ENCODE measurements around the gene LRBA. TPM values are rescaled to one million over a fixed set of nuclear protein-coding genes. Genes with fewer than 3 reads are reported as not detected.

LRBA gene
- total RNA-seq, 1 experiment from 2014 or later, result 69.1 TPM

DNA sequence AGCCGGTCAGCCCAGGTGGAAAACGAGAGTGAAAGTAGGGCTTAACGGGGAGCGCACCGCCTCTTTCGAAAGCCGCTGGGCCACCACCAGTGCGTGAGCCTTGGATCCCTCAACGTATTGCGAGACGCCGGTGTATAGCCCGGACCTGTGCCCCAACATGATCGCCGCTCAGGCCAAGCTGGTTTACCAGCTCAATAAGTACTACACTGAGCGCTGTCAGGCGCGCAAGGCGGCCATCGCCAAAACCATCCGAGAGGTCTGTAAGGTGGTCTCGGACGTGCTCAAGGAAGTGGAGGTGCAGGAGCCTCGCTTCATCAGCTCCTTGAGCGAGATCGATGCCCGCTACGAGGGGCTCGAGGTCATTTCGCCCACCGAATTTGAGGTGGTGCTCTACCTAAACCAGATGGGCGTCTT lies 432.2 kb downstream of the LRBA start:
- ChIA-PET POLR2A (no interaction called here), CTCF (no interaction called here)
- DNase-seq (ENCODE audit: low spot score) (peak; percentile 51), ATAC-seq (peak; percentile 17)
- Mint-ChIP-seq H3K4me3 (peak overlapping the region; percentile 86), H3K4me1 (peaks cover 60% of the 10 kb centered on the region), H3K27ac (no peak overlapping the region), H3K36me3 (no peaks in the 10 kb centered on the region), H3K27me3 (ENCODE audit: low read depth) (peaks cover 80% of the 10 kb centered on the region), H3K9me3 (no peaks in the 10 kb centered on the region)
- TF ChIP-seq HMGXB4 (CRISPR knock-in tag; IDR thresholded peaks at IDR 0.05), result no peak
- peak; percentile 10; the same call in 1 of the 2 replicates for TF ChIP-seq FOXP1 (CRISPR knock-in tag; IDR thresholded peaks at IDR 0.05; ENCODE audit: borderline replicate concordance)
- TF ChIP-seq MYBL2 (CRISPR knock-in tag; IDR thresholded peaks at IDR 0.05), result 0 out of 2 replicates have a peak, but pooled peaks have one; percentile 1

GRCh38 chr4:150582146-150582872 lies 432.8 kb downstream of the LRBA start, which contains the start of gene MAB21L2:
Gene MAB21L2 (plus strand): TSS chr4:150582151. CDS start chr4:150583030, 879 bp downstream.
- H3K9me3 Mint-ChIP-seq, result no peaks in the 10 kb centered on the region
- peak within 1 kb of the TSS; percentile 86 for H3K4me3 Mint-ChIP-seq
- no peak for DNase-seq (ENCODE audit: low spot score)
- H3K27ac Mint-ChIP-seq, result no peak within 1 kb of the TSS
- TF ChIP-seq STAT6 (CRISPR knock-in tag; conservative IDR thresholded peaks at IDR 0.05; ENCODE audit: low read depth), result no peak
- peaks cover 80% of the 10 kb centered on the region for H3K27me3 Mint-ChIP-seq (ENCODE audit: low read depth)
- H3K4me1 Mint-ChIP-seq, result peaks cover 60% of the 10 kb centered on the region
- ATAC-seq, result no peak; the same call in 1 of the 2 replicates
- ChIA-PET POLR2A (interaction anchor here (0.6 kb wide), 1 partner anchor 1777 kb away, joined by 7 read pairs; no protein-coding TSS in a partner anchor), CTCF (no interaction called here)
- H3K36me3 Mint-ChIP-seq, result no peaks in the 10 kb centered on the region

DNA sequence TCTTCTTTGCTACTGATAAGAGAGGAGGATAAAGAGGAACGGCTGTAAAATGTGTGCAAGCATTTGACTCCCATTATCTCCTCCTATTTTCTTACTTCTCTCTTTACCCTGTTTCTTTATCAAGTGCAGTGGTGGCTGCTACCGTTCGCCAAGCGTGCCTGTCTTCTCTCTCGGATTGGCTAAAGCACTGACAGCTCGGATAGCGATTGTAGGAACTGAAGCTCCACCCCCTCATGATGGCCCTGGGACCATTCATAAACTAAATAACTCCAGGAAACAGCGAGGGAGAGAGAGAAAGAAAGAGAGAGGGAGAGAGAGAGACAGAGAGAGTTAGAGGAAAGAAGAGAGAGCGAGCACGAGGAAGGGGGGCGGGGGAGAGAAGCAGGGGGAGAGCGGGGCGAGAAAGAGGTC lies 433.4 kb downstream of the LRBA start:
- ChIA-PET CTCF (interaction anchor here (0.7 kb wide), 1 partner anchor 10 kb away, joined by 5 read pairs; no protein-coding TSS in a partner anchor), POLR2A (interaction anchor here (0.5 to 0.6 kb wide), 2 partner anchors 11 to 1777 kb away, joined by 3 to 7 read pairs; no protein-coding TSS in a partner anchor)
- ATAC-seq (peak; percentile 55), DNase-seq (ENCODE audit: low spot score) (peak; percentile 56)
- TF ChIP-seq MXD4 (CRISPR knock-in tag; IDR thresholded peaks at IDR 0.05; ENCODE audit: borderline replicate concordance), result no peak
- no peak for TF ChIP-seq FOXJ3 (CRISPR knock-in tag; IDR thresholded peaks at IDR 0.05; ENCODE audit: borderline replicate concordance)
- TF ChIP-seq ZMAT4 (CRISPR knock-in tag; IDR thresholded peaks at IDR 0.05), result no peak
- no peak for TF ChIP-seq HMGA2 (CRISPR knock-in tag; IDR thresholded peaks at IDR 0.05)
- TF ChIP-seq TEAD1 (CRISPR knock-in tag; IDR thresholded peaks at IDR 0.05), result no peak
- no peak for TF ChIP-seq ZNF138 (CRISPR knock-in tag; conservative IDR thresholded peaks at IDR 0.05)
- no peak for TF ChIP-seq TP53 (CRISPR knock-in tag; IDR thresholded peaks at IDR 0.05)
- TF ChIP-seq USF1 (CRISPR knock-in tag; IDR thresholded peaks at IDR 0.05), result no peak
- TF ChIP-seq ETV6 (CRISPR knock-in tag; IDR thresholded peaks at IDR 0.05), result no peak
- no peak for TF ChIP-seq NFATC4 (CRISPR knock-in tag; IDR thresholded peaks at IDR 0.05)
- TF ChIP-seq NR3C1 (CRISPR knock-in tag; conservative IDR thresholded peaks at IDR 0.05; ENCODE audit: low read depth), result no peak
- no peak for TF ChIP-seq NFE2L1 (CRISPR knock-in tag; IDR thresholded peaks at IDR 0.05)
- TF ChIP-seq MLX (CRISPR knock-in tag; IDR thresholded peaks at IDR 0.05), result no peak
- TF ChIP-seq TEAD4 (CRISPR knock-in tag; IDR thresholded peaks at IDR 0.05), result no peak
- no peak for TF ChIP-seq CDX4 (CRISPR knock-in tag; IDR thresholded peaks at IDR 0.05; ENCODE audit: borderline replicate concordance)
- TF ChIP-seq, protein P1, sequence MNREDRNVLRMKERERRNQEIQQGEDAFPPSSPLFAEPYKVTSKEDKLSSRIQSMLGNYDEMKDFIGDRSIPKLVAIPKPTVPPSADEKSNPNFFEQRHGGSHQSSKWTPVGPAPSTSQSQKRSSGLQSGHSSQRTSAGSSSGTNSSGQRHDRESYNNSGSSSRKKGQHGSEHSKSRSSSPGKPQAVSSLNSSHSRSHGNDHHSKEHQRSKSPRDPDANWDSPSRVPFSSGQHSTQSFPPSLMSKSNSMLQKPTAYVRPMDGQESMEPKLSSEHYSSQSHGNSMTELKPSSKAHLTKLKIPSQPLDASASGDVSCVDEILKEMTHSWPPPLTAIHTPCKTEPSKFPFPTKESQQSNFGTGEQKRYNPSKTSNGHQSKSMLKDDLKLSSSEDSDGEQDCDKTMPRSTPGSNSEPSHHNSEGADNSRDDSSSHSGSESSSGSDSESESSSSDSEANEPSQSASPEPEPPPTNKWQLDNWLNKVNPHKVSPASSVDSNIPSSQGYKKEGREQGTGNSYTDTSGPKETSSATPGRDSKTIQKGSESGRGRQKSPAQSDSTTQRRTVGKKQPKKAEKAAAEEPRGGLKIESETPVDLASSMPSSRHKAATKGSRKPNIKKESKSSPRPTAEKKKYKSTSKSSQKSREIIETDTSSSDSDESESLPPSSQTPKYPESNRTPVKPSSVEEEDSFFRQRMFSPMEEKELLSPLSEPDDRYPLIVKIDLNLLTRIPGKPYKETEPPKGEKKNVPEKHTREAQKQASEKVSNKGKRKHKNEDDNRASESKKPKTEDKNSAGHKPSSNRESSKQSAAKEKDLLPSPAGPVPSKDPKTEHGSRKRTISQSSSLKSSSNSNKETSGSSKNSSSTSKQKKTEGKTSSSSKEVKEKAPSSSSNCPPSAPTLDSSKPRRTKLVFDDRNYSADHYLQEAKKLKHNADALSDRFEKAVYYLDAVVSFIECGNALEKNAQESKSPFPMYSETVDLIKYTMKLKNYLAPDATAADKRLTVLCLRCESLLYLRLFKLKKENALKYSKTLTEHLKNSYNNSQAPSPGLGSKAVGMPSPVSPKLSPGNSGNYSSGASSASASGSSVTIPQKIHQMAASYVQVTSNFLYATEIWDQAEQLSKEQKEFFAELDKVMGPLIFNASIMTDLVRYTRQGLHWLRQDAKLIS (CRISPR knock-in tag; IDR thresholded peaks at IDR 0.05; ENCODE audit: borderline replicate concordance), result no peak
- H3K27ac Mint-ChIP-seq, result no peak overlapping the region
- H3K4me3 Mint-ChIP-seq, result peak overlapping the region; percentile 86
- H3K9me3 Mint-ChIP-seq, result no peaks in the 10 kb centered on the region
- H3K27me3 Mint-ChIP-seq (ENCODE audit: low read depth), result peaks cover 80% of the 10 kb centered on the region
- H3K36me3 Mint-ChIP-seq, result no peaks in the 10 kb centered on the region
- peaks cover 60% of the 10 kb centered on the region for H3K4me1 Mint-ChIP-seq
